GM19438 (cell line): ENCODE data around the gene SLC66A1.

Source experiments
- ATAC-seq: cut with Tn5 transposase; IDR thresholded peaks from one replicate; pipeline ENCODE4 v1.9.1; 2021; ENCODE audit warnings: low read depth; ENCODE audit not compliant: unreplicated experiment

Gene SLC66A1

GRCh38 chr1:19375631-19376400 is 63.7 kb downstream of the SLC66A1 start:
- no peak for ATAC-seq

- no peak for ATAC-seq
Measured at GRCh38 chr1:19376428-19377372, 64.6 kb downstream of the SLC66A1 start.

- no peak for ATAC-seq
Measured at GRCh38 chr1:19377812-19378718, 65.9 kb downstream of the SLC66A1 start.
